Measurements from ENCODE around the gene ZNF638.

DNA sequence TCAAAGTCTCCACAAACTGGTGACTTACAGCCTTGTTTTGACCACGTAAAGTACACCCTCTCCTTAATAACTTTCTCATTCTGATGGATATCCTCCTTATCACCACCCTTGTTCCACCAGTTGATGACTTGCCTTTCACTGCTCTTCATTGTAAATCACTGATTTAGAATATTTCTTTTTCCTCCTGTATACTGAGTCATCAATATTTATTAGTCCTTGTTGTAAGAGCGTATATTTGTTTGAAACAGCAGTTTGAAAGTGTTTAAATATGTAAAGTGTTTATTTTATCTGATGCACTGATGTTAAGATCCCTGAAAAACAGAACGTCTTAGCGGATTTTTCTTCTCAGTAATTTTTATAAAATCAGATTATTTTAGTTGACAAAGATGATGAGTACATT is 87.6 kb downstream of the ZNF638 start:
- TF ChIP-seq, protein P1, sequence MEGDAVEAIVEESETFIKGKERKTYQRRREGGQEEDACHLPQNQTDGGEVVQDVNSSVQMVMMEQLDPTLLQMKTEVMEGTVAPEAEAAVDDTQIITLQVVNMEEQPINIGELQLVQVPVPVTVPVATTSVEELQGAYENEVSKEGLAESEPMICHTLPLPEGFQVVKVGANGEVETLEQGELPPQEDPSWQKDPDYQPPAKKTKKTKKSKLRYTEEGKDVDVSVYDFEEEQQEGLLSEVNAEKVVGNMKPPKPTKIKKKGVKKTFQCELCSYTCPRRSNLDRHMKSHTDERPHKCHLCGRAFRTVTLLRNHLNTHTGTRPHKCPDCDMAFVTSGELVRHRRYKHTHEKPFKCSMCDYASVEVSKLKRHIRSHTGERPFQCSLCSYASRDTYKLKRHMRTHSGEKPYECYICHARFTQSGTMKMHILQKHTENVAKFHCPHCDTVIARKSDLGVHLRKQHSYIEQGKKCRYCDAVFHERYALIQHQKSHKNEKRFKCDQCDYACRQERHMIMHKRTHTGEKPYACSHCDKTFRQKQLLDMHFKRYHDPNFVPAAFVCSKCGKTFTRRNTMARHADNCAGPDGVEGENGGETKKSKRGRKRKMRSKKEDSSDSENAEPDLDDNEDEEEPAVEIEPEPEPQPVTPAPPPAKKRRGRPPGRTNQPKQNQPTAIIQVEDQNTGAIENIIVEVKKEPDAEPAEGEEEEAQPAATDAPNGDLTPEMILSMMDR (IDR thresholded peaks at IDR 0.05; ENCODE audit: low read depth, low read length) = no peak
- no peak for TF ChIP-seq EZH2phosphoT487 (IDR thresholded peaks at IDR 0.05; ENCODE audit: low read depth)

All from OCI-LY3 (cell line).